HepG2 (cell line): ENCODE data around the gene SLIT3.

Experiments
- MXD4 ChIP-seq: IDR thresholded peaks from 2 replicates; pipeline ENCODE4 v1.6.1; 2016; ENCODE audit warnings: mild to moderate bottlenecking, missing biosample characterization, missing genetic modification reagents
- NFIC ChIP-seq: IDR thresholded peaks from 2 replicates; pipeline ENCODE4 v1.6.1; 2012; ENCODE audit warnings: mild to moderate bottlenecking, low read length, inconsistent platforms
- NR1H2 ChIP-seq: sonication (generic); formaldehyde crosslinking; IDR thresholded peaks from 2 replicates; pipeline ENCODE4 v1.8.1; 2022; ENCODE audit warnings: low read depth, missing genetic modification reagents, borderline replicate concordance
- POLR2A ChIP-seq, 2 experiments: IDR thresholded peaks; 2 replicates each; pipeline ENCODE4 v1.6.1; 2011; ENCODE audit warnings: low read depth in 2 of 2, low read length in 2 of 2, mild to moderate bottlenecking in 1 of 2, moderate library complexity in 1 of 2; ENCODE audit not compliant: insufficient read depth in 1 of 2
- SRSF4 ChIP-seq: fragments of 200-400 bp; formaldehyde crosslinking; IDR thresholded peaks from one replicate; pipeline ENCODE4 v1.6.1; 2018; ENCODE audit warnings: mild to moderate bottlenecking, low read depth, low read length, moderate library complexity; ENCODE audit not compliant: poor library complexity, severe bottlenecking
- STAT5B ChIP-seq: sonication (generic); formaldehyde crosslinking; IDR thresholded peaks from 2 replicates; pipeline ENCODE4 v1.4.0; 2020; ENCODE audit warnings: missing genetic modification reagents
- ZNF335 ChIP-seq: sonication (generic); formaldehyde crosslinking; IDR thresholded peaks from 2 replicates; pipeline ENCODE4 v1.4.0; 2020; ENCODE audit warnings: missing genetic modification reagents
- ZNF644 ChIP-seq: IDR thresholded peaks from 2 replicates; pipeline ENCODE4 v1.6.1; 2016; ENCODE audit warnings: low read depth

- no peak for TF ChIP-seq NR1H2
- TF ChIP-seq ZNF644 (CRISPR knock-in tag), result no peak
- no peak for TF ChIP-seq SRSF4
- no peak for TF ChIP-seq POLR2A (IDR thresholded peaks at IDR 0.05; ENCODE audit: insufficient read depth in 1 of 2, low read depth in 2 of 2, low read length in 2 of 2)
- no peak for TF ChIP-seq MXD4 (CRISPR knock-in tag)
- no peak for TF ChIP-seq STAT5B
- no peak for TF ChIP-seq NFIC
- TF ChIP-seq ZNF335 (CRISPR knock-in tag), result no peak
Observed at GRCh38 chr5:168801567-168801966, 499.4 kb downstream of the SLIT3 start.
